Body of pancreas (tissue), 4 donors: ENCODE results near the gene CYP4F11. TPM values are rescaled to one million over a fixed set of nuclear protein-coding genes. Genes with fewer than 3 reads are reported as not detected.
A peak's percentile ranks its signal among the peaks of the same experiment; 100 is the strongest.
"Not testable (repeated sequence)": the region's sequence is repeated elsewhere in the genome, so short reads cannot be mapped to it uniquely, and the experiment has no call there.

Source experiments
- ATAC-seq: fragments of 150-250 bp; one replicate; pipeline ENCODE4 v1.9.1; 2016
- DNase-seq, 4 donors: peaks; one replicate each; pipeline ENCODE4 v3.0.0-alpha.2; 2019
- H3K27ac ChIP-seq, 4 donors: fragments of 200-600 bp; sonication (generic); 1 replicate in 3 of 4; 2 replicates in 1 of 4; pipeline versions ENCODE4 v1.5.1 to v1.6.1; 2016 to 2019; ENCODE audit warnings: mild to moderate bottlenecking in 1 of 4, mixed read lengths in 1 of 4, moderate library complexity in 1 of 4
- H3K27me3 ChIP-seq, 2 donors: fragments of 200-600 bp; sonication (generic); one replicate each; pipeline ENCODE4 v1.6.0; 2016; ENCODE audit warnings: mild to moderate bottlenecking in 1 of 2
- H3K36me3 ChIP-seq, 2 donors: fragments of 200-600 bp; sonication (generic); replicated peaks in 1 of 2; 2 replicates each; pipeline ENCODE4 v1.5.1; 2016; ENCODE audit warnings: low read depth in 2 of 2; ENCODE audit not compliant: insufficient read depth in 1 of 2
- H3K4me1 ChIP-seq: fragments of 200-600 bp; sonication (generic); one replicate; pipeline ENCODE4 v1.6.0; 2016
- H3K4me3 ChIP-seq, 2 donors: fragments of 200-600 bp; sonication (generic); 1 replicate in 1 of 2; 2 replicates in 1 of 2; pipeline ENCODE4 v1.5.1; 2016 to 2019
- H3K9me3 ChIP-seq, 3 donors: fragments of 200-600 bp; sonication (generic); 1 replicate in 2 of 3; 2 replicates in 1 of 3; pipeline ENCODE4 v1.5.1; 2016
- CTCF ChIP-seq, 7 experiments: fragments of 450-650 bp in 4 of 7; fragments of 200-600 bp in 3 of 7; sonication (generic) in 3 of 7; IDR thresholded peaks; one replicate each; pipeline ENCODE4 v1.5.1; 2016 to 2019; ENCODE audit warnings: antibody characterized with exemption in 7 of 7
- POLR2A ChIP-seq, 3 donors: fragments of 450-650 bp; IDR thresholded peaks; one replicate each; pipeline ENCODE4 v1.6.1; 2016; ENCODE audit warnings: antibody characterized with exemption in 3 of 3, mild to moderate bottlenecking in 2 of 3
- WGBS, 2 donors: methylation state at CpG; one replicate each; pipeline ENCODE4 v1.1.5; 2017; 5-methylcytosine and 5-hydroxymethylcytosine counted together
- intact Hi-C: fragments of 100-400 bp; cut with DNase I; formaldehyde crosslinking; loops from one replicate; pipeline ENCODE4 v1.15.1; 2023
- total RNA-seq, 2 donors: library from RNA; depleted of rRNA; stranded (reverse); fragments of >200 nt; gene quantifications; one replicate each; pipeline ENCODE4 v1.1.0, GENCODE V29; 2016

CYP4F11 gene
- total RNA-seq, 2 donors from 2014 or later, result 3.9 TPM; not detected in 1

- Histone ChIP-seq H3K27ac (no peak overlapping the region), H3K9me3 (no peaks in the 10 kb centered on the region), H3K27me3 (no peaks in the 10 kb centered on the region), H3K4me1 (no peaks in the 10 kb centered on the region), H3K4me3 (no peak overlapping the region), H3K36me3 (no peaks in the 10 kb centered on the region)
- ATAC-seq (no peak), DNase-seq (no peak)
- intact Hi-C loops, result no loop called here
- no peak for TF ChIP-seq POLR2A (IDR thresholded peaks at IDR 0.05)
- TF ChIP-seq CTCF (IDR thresholded peaks at IDR 0.05), result no peak
- 48 to 73% methylated on average over 5 to 7 of the region's 7 CpGs for WGBS, 2 donors
These were observed 48.4 kb downstream of the CYP4F11 start for GRCh38 chr19:15885919-15886318.

- intact Hi-C loops, result no loop called here
- Histone ChIP-seq H3K27ac (no peak overlapping the region), H3K4me3 (no peak overlapping the region), H3K9me3 (no peaks in the 10 kb centered on the region), H3K4me1 (no peaks in the 10 kb centered on the region), H3K36me3 (no peaks in the 10 kb centered on the region), H3K27me3 (no peaks in the 10 kb centered on the region)
- WGBS, 2 donors, result 46 to 72% methylated on average over 3 of the region's 3 CpGs
- DNase-seq (no peak), ATAC-seq (no peak)
- TF ChIP-seq POLR2A (IDR thresholded peaks at IDR 0.05), result no peak
- TF ChIP-seq CTCF (IDR thresholded peaks at IDR 0.05), result no peak
These were observed 49.2 kb downstream of the CYP4F11 start for GRCh38 chr19:15885167-15885566.

- H3K27ac ChIP-seq, intact Hi-C loops, H3K4me3 ChIP-seq, ATAC-seq, DNase-seq, H3K9me3 ChIP-seq, H3K27me3 ChIP-seq, H3K4me1 ChIP-seq, H3K36me3 ChIP-seq: not testable (repeated sequence)
- 49 to 63% methylated on average over 3 of the region's 3 CpGs for WGBS, 2 donors
These were observed 51.0 kb downstream of the CYP4F11 start for GRCh38 chr19:15883329-15883728.

GRCh38 chr19:15874821-15875474 lies 59.4 kb downstream of the CYP4F11 start:
- Histone ChIP-seq H3K9me3 (no peaks in the 10 kb centered on the region), H3K27me3 (no peaks in the 10 kb centered on the region), H3K36me3 (no peaks in the 10 kb centered on the region), H3K27ac (no peak overlapping the region), H3K4me3 (no peak overlapping the region), H3K4me1 (no peaks in the 10 kb centered on the region)
- WGBS, 2 donors, result 28 to 33% methylated on average over 4 of the region's 4 CpGs
- intact Hi-C loops, result no loop called here
- no peak for DNase-seq
- TF ChIP-seq POLR2A (IDR thresholded peaks at IDR 0.05) (no peak), CTCF (IDR thresholded peaks at IDR 0.05) (no peak)
- no peak for ATAC-seq

- H3K9me3 ChIP-seq, H3K4me3 ChIP-seq, H3K36me3 ChIP-seq, intact Hi-C loops, DNase-seq, H3K27me3 ChIP-seq, H3K4me1 ChIP-seq, ATAC-seq, H3K27ac ChIP-seq: not testable (repeated sequence)
- WGBS, 2 donors, result 76 to 92% methylated on average over 6 of the region's 6 CpGs
These were observed 60.6 kb downstream of the CYP4F11 start for GRCh38 chr19:15873771-15874170.

GRCh38 chr19:15871570-15871969 lies 62.8 kb downstream of the CYP4F11 start:
- no peak for ATAC-seq

More at GRCh38 chr19:15871570-15871969, 62.8 kb downstream of the CYP4F11 start:
- intact Hi-C loops, result no loop called here
- TF ChIP-seq POLR2A (IDR thresholded peaks at IDR 0.05), result no peak
- TF ChIP-seq CTCF (IDR thresholded peaks at IDR 0.05), result no peak
- DNase-seq, result peak in 3 of 4 donors; percentile 16 to 25 (median 18)
- Histone ChIP-seq H3K4me1 (no peaks in the 10 kb centered on the region), H3K27ac (no peak overlapping the region), H3K9me3 (no peaks in the 10 kb centered on the region), H3K36me3 (no peaks in the 10 kb centered on the region), H3K4me3 (no peak overlapping the region), H3K27me3 (no peaks in the 10 kb centered on the region)
- 14 to 15% methylated on average over 11 of the region's 11 CpGs for WGBS, 2 donors
